OCI-LY1 (cell line): Measurements from ENCODE around the gene ABLIM3.

Experiments used
- H2AFZ ChIP-seq: fragments of 200-600 bp; sonication (generic), shearing (Covaris generic); 2 replicates; pipeline ENCODE4 v1.6.0; 2014; ENCODE audit warnings: antibody characterized with exemption, mild to moderate bottlenecking, low read length
- H3F3A ChIP-seq: fragments of 200-600 bp; sonication (generic), shearing (Covaris generic); 2 replicates; pipeline ENCODE4 v1.6.0; 2014; ENCODE audit warnings: mild to moderate bottlenecking, antibody characterized with exemption, low read length, moderate library complexity; ENCODE audit not compliant: insufficient read depth
- H3K27ac ChIP-seq: fragments of 200-600 bp; sonication (generic); 2 replicates; pipeline ENCODE4 v1.5.1; 2014; ENCODE audit warnings: low read length, mixed run types, mild to moderate bottlenecking, low read depth; ENCODE audit not compliant: poor library complexity, severe bottlenecking
- H3K27me3 ChIP-seq: fragments of 200-600 bp; sonication (generic); 2 replicates; pipeline ENCODE4 v1.6.0; 2014; ENCODE audit warnings: antibody characterized with exemption, mild to moderate bottlenecking, low read length, moderate library complexity; ENCODE audit not compliant: insufficient read depth
- H3K36me3 ChIP-seq: fragments of 200-600 bp; sonication (generic); 2 replicates; pipeline ENCODE4 v1.6.1; 2014; ENCODE audit warnings: mild to moderate bottlenecking, antibody characterized with exemption, low read length, moderate library complexity, mixed read lengths; ENCODE audit not compliant: insufficient read depth
- H3K4me1 ChIP-seq: fragments of 200-600 bp; sonication (generic); 2 replicates; pipeline ENCODE4 v1.5.1; 2014; ENCODE audit warnings: mild to moderate bottlenecking, low read length, moderate library complexity; ENCODE audit not compliant: insufficient read depth, severe bottlenecking
- H3K4me2 ChIP-seq: fragments of 200-600 bp; sonication (generic), shearing (Covaris generic); 2 replicates; pipeline ENCODE4 v1.6.1; 2014; ENCODE audit warnings: low read length
- H3K4me3 ChIP-seq: fragments of 200-600 bp; sonication (generic); 2 replicates; pipeline ENCODE4 v1.5.1; 2014; ENCODE audit warnings: low read length, low read depth, mild to moderate bottlenecking, mixed read lengths; ENCODE audit not compliant: poor library complexity, severe bottlenecking
- H3K79me2 ChIP-seq: fragments of 200-600 bp; shearing (Covaris generic); 2 replicates; pipeline ENCODE4 v1.6.1; 2016; ENCODE audit warnings: mixed run types, low read length, mixed read lengths; ENCODE audit not compliant: insufficient read depth
- H3K9ac ChIP-seq: fragments of 200-600 bp; sonication (generic), shearing (Covaris generic); 2 replicates; pipeline ENCODE4 v1.6.1; 2014; ENCODE audit warnings: mild to moderate bottlenecking, low read length, mixed read lengths
- H3K9me2 ChIP-seq: fragments of 200-600 bp; sonication (generic), shearing (Covaris generic); 2 replicates; pipeline ENCODE4 v1.6.1; 2014; ENCODE audit warnings: low read depth, mild to moderate bottlenecking, low read length, mixed read lengths
- H3K9me3 ChIP-seq: fragments of 200-600 bp; shearing (Covaris generic); 2 replicates; pipeline ENCODE4 v1.6.1; 2014; ENCODE audit warnings: low read length, mixed read lengths
- H4K20me1 ChIP-seq: fragments of 200-600 bp; sonication (generic), shearing (Covaris generic); 2 replicates; pipeline ENCODE4 v1.6.0; 2016; ENCODE audit warnings: mild to moderate bottlenecking, low read length; ENCODE audit not compliant: insufficient read depth
- EZH2 ChIP-seq: fragments of 200-600 bp; sonication (generic), shearing (Covaris generic); IDR thresholded peaks from 2 replicates; pipeline ENCODE4 v1.8.0; 2017; ENCODE audit warnings: borderline replicate concordance, mixed run types, mild to moderate bottlenecking, antibody characterized with exemption, low read length, moderate library complexity, mixed read lengths
- TF ChIP-seq, protein P1 (sequence below): fragments of 200-600 bp; sonication (generic), shearing (Covaris generic); IDR thresholded peaks from 2 replicates; pipeline ENCODE4 v1.5.1; 2017; ENCODE audit warnings: mild to moderate bottlenecking, antibody characterized with exemption, low read length, moderate library complexity, mixed read lengths

The ABLIM3 gene

DNA sequence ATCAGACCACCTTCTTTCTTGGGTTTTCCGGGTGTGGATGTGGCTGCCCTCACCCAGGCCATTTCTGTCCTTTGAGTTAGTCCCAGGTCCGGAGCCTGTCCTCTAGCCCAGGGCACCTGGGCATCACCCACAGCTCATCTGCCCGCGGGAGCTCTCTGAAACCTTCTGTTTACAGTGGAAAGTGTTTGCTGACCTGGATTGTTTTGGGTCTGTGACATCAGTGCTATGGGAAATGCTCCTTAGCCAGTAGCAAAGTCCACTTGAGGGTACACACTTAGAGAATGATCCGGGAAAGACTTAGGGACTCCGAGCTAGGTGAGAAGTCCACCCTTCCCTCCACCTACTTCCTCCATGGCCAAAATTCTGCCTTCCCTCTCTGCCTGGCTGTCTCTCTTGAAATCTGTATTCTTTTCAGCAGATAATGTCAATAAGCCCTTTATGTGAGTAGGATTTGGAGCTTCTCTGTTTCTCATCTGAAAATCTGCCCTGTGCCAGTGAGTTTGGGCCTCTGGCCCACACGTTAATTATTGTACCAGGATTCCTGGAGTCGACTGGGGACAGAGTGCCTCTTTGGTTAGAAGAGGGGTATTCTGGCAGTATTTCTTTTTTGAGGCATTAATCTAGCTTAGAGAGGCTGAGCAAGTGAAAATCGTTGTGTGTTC, 19.9 kb downstream of the ABLIM3 start:
- Histone ChIP-seq H3K9me2 (no peaks in the 10 kb centered on the region), H3K36me3 (no peaks in the 10 kb centered on the region), H3K27ac (no peak overlapping the region), H3K9me3 (no peaks in the 10 kb centered on the region), H3F3A (no peaks in the 10 kb centered on the region), H3K9ac (no peak overlapping the region), H3K4me3 (no peak overlapping the region), H2AFZ (no peak overlapping the region), H3K4me2 (no peak overlapping the region), H4K20me1 (no peaks in the 10 kb centered on the region), H3K27me3 (0 out of 2 replicates have a peak, but pooled peaks cover 4% of the 10 kb centered on the region), H3K4me1 (no peaks in the 10 kb centered on the region), H3K79me2 (no peaks in the 10 kb centered on the region)
- no peak for TF ChIP-seq EZH2
- TF ChIP-seq, protein P1, sequence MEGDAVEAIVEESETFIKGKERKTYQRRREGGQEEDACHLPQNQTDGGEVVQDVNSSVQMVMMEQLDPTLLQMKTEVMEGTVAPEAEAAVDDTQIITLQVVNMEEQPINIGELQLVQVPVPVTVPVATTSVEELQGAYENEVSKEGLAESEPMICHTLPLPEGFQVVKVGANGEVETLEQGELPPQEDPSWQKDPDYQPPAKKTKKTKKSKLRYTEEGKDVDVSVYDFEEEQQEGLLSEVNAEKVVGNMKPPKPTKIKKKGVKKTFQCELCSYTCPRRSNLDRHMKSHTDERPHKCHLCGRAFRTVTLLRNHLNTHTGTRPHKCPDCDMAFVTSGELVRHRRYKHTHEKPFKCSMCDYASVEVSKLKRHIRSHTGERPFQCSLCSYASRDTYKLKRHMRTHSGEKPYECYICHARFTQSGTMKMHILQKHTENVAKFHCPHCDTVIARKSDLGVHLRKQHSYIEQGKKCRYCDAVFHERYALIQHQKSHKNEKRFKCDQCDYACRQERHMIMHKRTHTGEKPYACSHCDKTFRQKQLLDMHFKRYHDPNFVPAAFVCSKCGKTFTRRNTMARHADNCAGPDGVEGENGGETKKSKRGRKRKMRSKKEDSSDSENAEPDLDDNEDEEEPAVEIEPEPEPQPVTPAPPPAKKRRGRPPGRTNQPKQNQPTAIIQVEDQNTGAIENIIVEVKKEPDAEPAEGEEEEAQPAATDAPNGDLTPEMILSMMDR: no peak

- H2AFZ ChIP-seq: no peak overlapping the region
- TF ChIP-seq EZH2: no peak
- TF ChIP-seq, protein P1: no peak
- 0 out of 2 replicates have a peak, but pooled peaks cover 4% of the 10 kb centered on the region for H3K27me3 ChIP-seq
- no peaks in the 10 kb centered on the region for H4K20me1 ChIP-seq
- H3K9me3 ChIP-seq: no peaks in the 10 kb centered on the region
- no peak overlapping the region for H3K9ac ChIP-seq
- no peaks in the 10 kb centered on the region for H3K9me2 ChIP-seq
- H3K4me1 ChIP-seq: no peaks in the 10 kb centered on the region
- no peak overlapping the region for H3K4me3 ChIP-seq
- no peaks in the 10 kb centered on the region for H3K79me2 ChIP-seq
- H3K27ac ChIP-seq: no peak overlapping the region
- H3K36me3 ChIP-seq: no peaks in the 10 kb centered on the region
- no peak overlapping the region for H3K4me2 ChIP-seq
- no peaks in the 10 kb centered on the region for H3F3A ChIP-seq
Measured at GRCh38 chr5:149161850-149162249, 20.6 kb downstream of the ABLIM3 start.

DNA sequence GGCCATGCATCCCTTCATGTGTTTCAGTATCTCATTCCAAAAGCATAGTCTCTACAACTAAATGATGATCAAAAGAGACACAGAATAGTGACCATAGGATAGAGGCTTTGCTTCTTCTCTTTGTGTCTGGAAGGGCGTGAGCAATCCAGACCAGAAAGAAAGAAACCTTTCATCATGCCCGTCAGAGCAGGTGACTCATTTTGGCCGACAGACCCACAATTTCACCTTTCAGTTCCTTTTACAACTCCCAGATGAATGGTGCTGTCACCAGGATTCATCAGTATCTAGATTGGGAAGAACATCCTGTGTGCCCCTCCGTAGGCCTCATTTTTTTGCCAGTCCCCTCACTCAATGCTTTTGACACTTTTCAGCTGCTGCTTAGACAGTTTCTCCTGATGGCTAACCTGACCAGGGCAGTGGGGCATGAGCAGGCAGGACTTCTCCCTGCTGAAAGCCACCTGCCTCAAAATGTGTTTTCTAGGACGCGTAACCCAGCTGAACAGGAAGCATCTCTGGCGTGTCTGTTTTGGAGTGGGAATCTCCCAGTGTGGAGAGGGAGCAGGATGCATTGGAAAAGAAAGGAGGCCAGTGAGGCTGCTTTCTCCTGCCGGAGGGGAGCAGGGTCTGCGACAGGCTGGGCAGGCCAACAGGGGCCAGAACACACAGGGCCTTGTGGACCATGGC, 21.2 kb downstream of the ABLIM3 start:
- Histone ChIP-seq H3K9me3 (no peaks in the 10 kb centered on the region), H4K20me1 (no peaks in the 10 kb centered on the region), H3K79me2 (no peaks in the 10 kb centered on the region), H3K27ac (no peak overlapping the region), H3K4me1 (no peaks in the 10 kb centered on the region), H3K27me3 (peaks cover 4% of the 10 kb centered on the region; the same call in 1 of the 2 replicates), H3K9ac (no peak overlapping the region), H3K36me3 (no peaks in the 10 kb centered on the region), H2AFZ (no peak overlapping the region), H3K4me3 (no peak overlapping the region), H3K9me2 (no peaks in the 10 kb centered on the region), H3F3A (no peaks in the 10 kb centered on the region), H3K4me2 (no peak overlapping the region)
- no peak for TF ChIP-seq EZH2
- TF ChIP-seq, protein P1: no peak
